Uterus (tissue), 2 donors: ENCODE results near the gene KCNMA1.

Experiments
- CTCF ChIP-seq, 4 experiments: fragments of 200-600 bp in 2 of 4; fragments of 450-650 bp in 2 of 4; sonication (generic) in 2 of 4; IDR thresholded peaks; one replicate each; pipeline ENCODE4 v1.5.1; 2016 to 2019; ENCODE audit warnings: antibody characterized with exemption in 4 of 4, mild to moderate bottlenecking in 2 of 4, moderate library complexity in 1 of 4
- POLR2A ChIP-seq, 2 donors: fragments of 450-650 bp; IDR thresholded peaks; one replicate each; pipeline ENCODE4 v1.6.1; 2016; ENCODE audit warnings: antibody characterized with exemption in 2 of 2, mild to moderate bottlenecking in 1 of 2, moderate library complexity in 1 of 2

- TF ChIP-seq CTCF (IDR thresholded peaks at IDR 0.05) (no peak), POLR2A (IDR thresholded peaks at IDR 0.05) (no peak)
Measured at GRCh38 chr10:77393411-77393810, 244.2 kb downstream of the KCNMA1 start.
